Liver (tissue), 9 donors: ENCODE data around the gene SELENOO. TPM values are rescaled to one million over a fixed set of nuclear protein-coding genes. Genes with fewer than 3 reads are reported as not detected.

Experiments used
- DNase-seq: peaks from one replicate; pipeline ENCODE4 v3.0.0-alpha.2; 2017; ENCODE audit warnings: low spot score
- H3K27ac ChIP-seq, 2 donors: one replicate each; pipeline ENCODE4 v1.7.0; 2013; ENCODE audit warnings: inconsistent platforms in 2 of 2, low read length in 2 of 2, control low read depth in 1 of 2, low read depth in 1 of 2, mild to moderate bottlenecking in 1 of 2
- H3K27me3 ChIP-seq, 4 donors: one replicate each; pipeline versions ENCODE4 v1.6.1 to v1.7.0; 2013; ENCODE audit warnings: low read length in 3 of 4, inconsistent platforms in 1 of 4, mild to moderate bottlenecking in 1 of 4, moderate library complexity in 1 of 4; ENCODE audit not compliant: control insufficient read depth in 4 of 4, insufficient read depth in 4 of 4
- H3K36me3 ChIP-seq, 4 donors: one replicate each; pipeline versions ENCODE4 v1.6.1 to v1.7.0; 2013; ENCODE audit warnings: low read length in 3 of 4, mild to moderate bottlenecking in 3 of 4, low read depth in 1 of 4, moderate library complexity in 1 of 4; ENCODE audit not compliant: control insufficient read depth in 4 of 4, insufficient read depth in 3 of 4
- H3K4me1 ChIP-seq, 4 donors: one replicate each; pipeline versions ENCODE4 v1.6.1 to v1.7.0; 2013; ENCODE audit warnings: low read length in 3 of 4, mild to moderate bottlenecking in 3 of 4, moderate library complexity in 1 of 4; ENCODE audit not compliant: control insufficient read depth in 4 of 4, insufficient read depth in 4 of 4
- H3K4me3 ChIP-seq, 3 donors: one replicate each; pipeline versions ENCODE4 v1.6.1 to v1.7.0; 2013; ENCODE audit warnings: low read length in 3 of 3, control low read depth in 1 of 3, low read depth in 1 of 3, mild to moderate bottlenecking in 1 of 3
- H3K9ac ChIP-seq, 2 donors: one replicate each; pipeline ENCODE4 v1.7.0; 2013; ENCODE audit warnings: low read length in 2 of 2, mild to moderate bottlenecking in 2 of 2, moderate library complexity in 2 of 2, control low read depth in 1 of 2, low read depth in 1 of 2
- H3K9me3 ChIP-seq, 4 donors: one replicate each; pipeline versions ENCODE4 v1.6.1 to v1.7.0; 2013; ENCODE audit warnings: low read length in 3 of 4; ENCODE audit not compliant: control insufficient read depth in 4 of 4
- ATF3 ChIP-seq: IDR thresholded peaks from 2 replicates; pipeline ENCODE4 v1.6.1; 2016; ENCODE audit warnings: antibody characterized with exemption
- FOXA1 ChIP-seq: IDR thresholded peaks from 2 replicates; pipeline ENCODE4 v1.6.1; 2016; ENCODE audit warnings: antibody characterized with exemption
- HNF4A ChIP-seq, 2 donors: conservative IDR thresholded peaks; 2 replicates each; pipeline ENCODE4 v1.6.1; 2016; ENCODE audit warnings: antibody characterized with exemption in 2 of 2, mild to moderate bottlenecking in 2 of 2
- HNF4G ChIP-seq: IDR thresholded peaks from 2 replicates; pipeline ENCODE4 v1.6.1; 2016; ENCODE audit warnings: antibody characterized with exemption
- JUND ChIP-seq, 2 donors: IDR thresholded peaks; 2 replicates each; pipeline ENCODE4 v1.6.1; 2016; ENCODE audit warnings: antibody characterized with exemption in 2 of 2
- MAX ChIP-seq: IDR thresholded peaks from 2 replicates; pipeline ENCODE4 v1.6.1; 2016; ENCODE audit warnings: antibody characterized with exemption
- NR2F2 ChIP-seq: IDR thresholded peaks from 2 replicates; pipeline ENCODE4 v1.6.1; 2016; ENCODE audit warnings: antibody characterized with exemption
- RAD21 ChIP-seq, 2 donors: IDR thresholded peaks; 2 replicates each; pipeline ENCODE4 v1.6.1; 2016; ENCODE audit warnings: antibody characterized with exemption in 2 of 2, mild to moderate bottlenecking in 2 of 2
- REST ChIP-seq: IDR thresholded peaks from 2 replicates; pipeline ENCODE4 v1.6.1; 2016; ENCODE audit warnings: antibody characterized with exemption, mild to moderate bottlenecking
- SP1 ChIP-seq: IDR thresholded peaks from 2 replicates; pipeline ENCODE4 v1.6.1; 2018; ENCODE audit warnings: antibody characterized with exemption, mild to moderate bottlenecking
- TAF1 ChIP-seq: conservative IDR thresholded peaks from 2 replicates; pipeline ENCODE4 v1.6.1; 2016; ENCODE audit warnings: antibody characterized with exemption, mild to moderate bottlenecking
- ZBTB33 ChIP-seq: IDR thresholded peaks from 2 replicates; pipeline ENCODE4 v1.6.1; 2016; ENCODE audit warnings: antibody characterized with exemption
- WGBS: extraction: QIAGEN DNeasy Blood & Tissue Kit; methylation state at CpG from one replicate; pipeline ENCODE4 v1.1.7; 2013; 5-methylcytosine and 5-hydroxymethylcytosine counted together
- polyA plus RNA-seq, 2 donors: library from polyadenylated mRNA; stranded (reverse) in 1 of 2; unstranded in 1 of 2; fragments of 200-250 nt in 1 of 2; fragments of >200 nt in 1 of 2; fragmentation: Nextera tagmentation in 1 of 2; extraction: Ambion mirVana in 1 of 2; gene quantifications; one replicate each; pipeline versions ENCODE4 v1.2.1 to v1.2.3, GENCODE V29; 2013 to 2015
- total RNA-seq, 2 donors: library from RNA; depleted of rRNA; stranded (reverse); fragments of >200 nt; gene quantifications; one replicate each; pipeline ENCODE4 v1.2.3, GENCODE V29; 2014
- donor health status: healthy.
- donor health status: healthy.
- donor health status: healthy.
- donor health status: healthy.
- donor health status: healthy.

Gene SELENOO
- total and polyA plus RNA-seq, 4 donors: 16.4 to 59.2 (median 42.2) TPM

- H3K36me3 ChIP-seq: peaks cover 30 to 69% (median 48%) of the 10 kb centered on the region in 4 donors
- no peak overlapping the region for H3K9ac ChIP-seq
- no peaks in the 10 kb centered on the region for H3K27me3 ChIP-seq
- 71% methylated on average over 17 of the region's 17 CpGs for WGBS
- peaks cover 5 to 30% (median 18%) of the 10 kb centered on the region in 4 donors for H3K4me1 ChIP-seq
- DNase-seq: no peak
- no peaks in the 10 kb centered on the region for H3K9me3 ChIP-seq
- no peak for TF ChIP-seq TAF1
- TF ChIP-seq MAX: no peak
- H3K27ac ChIP-seq: no peak overlapping the region
- H3K4me3 ChIP-seq: no peak overlapping the region
Observed at GRCh38 chr22:50215297-50216054, 14.7 kb downstream of the SELENOO start.

- no peak overlapping the region for H3K27ac ChIP-seq
- WGBS: 91% methylated on average over 15 of the region's 15 CpGs
- no peak for TF ChIP-seq HNF4A (conservative IDR thresholded peaks at IDR 0.05)
- TF ChIP-seq NR2F2: no peak
- no peak for TF ChIP-seq FOXA1
- TF ChIP-seq SP1: no peak
- TF ChIP-seq JUND (IDR thresholded peaks at IDR 0.05): no peak
- no peak for TF ChIP-seq ATF3
- TF ChIP-seq HNF4G: no peak
- no peak for TF ChIP-seq ZBTB33
- TF ChIP-seq RAD21 (IDR thresholded peaks at IDR 0.05): no peak
- TF ChIP-seq MAX: no peak
- no peak for TF ChIP-seq TAF1
- H3K27me3 ChIP-seq: no peaks in the 10 kb centered on the region
- no peaks in the 10 kb centered on the region for H3K9me3 ChIP-seq
- peaks cover 32 to 69% (median 47%) of the 10 kb centered on the region in 4 donors for H3K36me3 ChIP-seq
- peaks cover 5 to 23% (median 17%) of the 10 kb centered on the region in 4 donors for H3K4me1 ChIP-seq
- DNase-seq: no peak
- no peak overlapping the region for H3K9ac ChIP-seq
- no peak overlapping the region for H3K4me3 ChIP-seq
Observed at GRCh38 chr22:50216055-50216683, 15.4 kb downstream of the SELENOO start.

GRCh38 chr22:50216684-50217520 is 16.1 kb downstream of the SELENOO start:
- TF ChIP-seq SP1 (no peak), ATF3 (no peak), REST (no peak), MAX (no peak)

More at GRCh38 chr22:50216684-50217520, 16.1 kb downstream of the SELENOO start:
- peaks cover 34 to 73% (median 47%) of the 10 kb centered on the region in 4 donors for H3K36me3 ChIP-seq
- no peaks in the 10 kb centered on the region for H3K27me3 ChIP-seq
- DNase-seq: no peak
- H3K9me3 ChIP-seq: no peaks in the 10 kb centered on the region
- H3K4me1 ChIP-seq: peaks cover 5 to 21% (median 15%) of the 10 kb centered on the region in 4 donors
- 94% methylated on average over 57 of the region's 57 CpGs for WGBS
- no peak overlapping the region for H3K9ac ChIP-seq
- H3K27ac ChIP-seq: no peak overlapping the region
- no peak overlapping the region for H3K4me3 ChIP-seq
